CD1c-positive myeloid dendritic cell (primary cell): Measurements from ENCODE around the gene RRP1B.
"Not testable (repeated sequence)": the region's sequence is repeated elsewhere in the genome, so short reads cannot be mapped to it uniquely, and the experiment has no call there.

Experiments used
- DNase-seq: peaks from one replicate; pipeline ENCODE4 v3.0.0-alpha.2; 2016; ENCODE audit errors: extremely low spot score

The RRP1B gene

GRCh38 chr21:43639470-43640353 is 19.6 kb upstream of the RRP1B start:
- DNase-seq: peak; percentile 17

- no peak for DNase-seq
Observed at GRCh38 chr21:43640400-43640799, 19.0 kb upstream of the RRP1B start.

DNA sequence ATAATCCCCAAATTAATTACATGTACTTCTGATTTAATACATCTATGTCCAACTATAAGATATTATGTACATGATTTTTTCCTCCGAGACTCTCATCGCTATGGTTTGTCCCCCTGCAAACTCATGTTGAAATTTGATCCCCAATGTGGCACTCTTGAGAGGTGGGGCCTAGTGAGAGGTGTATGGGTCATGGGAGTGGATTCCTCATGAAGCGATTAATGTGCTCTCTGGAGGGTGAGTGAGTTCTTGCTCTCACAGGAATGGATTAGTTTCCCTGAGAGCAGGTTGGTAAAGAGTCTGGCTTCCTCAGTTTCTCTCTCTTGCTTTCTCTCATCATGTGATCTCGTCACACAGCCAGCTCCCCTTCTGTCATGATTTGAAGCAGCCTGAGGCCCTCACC is 16.2 kb upstream of the RRP1B start:
- DNase-seq: no peak

DNA sequence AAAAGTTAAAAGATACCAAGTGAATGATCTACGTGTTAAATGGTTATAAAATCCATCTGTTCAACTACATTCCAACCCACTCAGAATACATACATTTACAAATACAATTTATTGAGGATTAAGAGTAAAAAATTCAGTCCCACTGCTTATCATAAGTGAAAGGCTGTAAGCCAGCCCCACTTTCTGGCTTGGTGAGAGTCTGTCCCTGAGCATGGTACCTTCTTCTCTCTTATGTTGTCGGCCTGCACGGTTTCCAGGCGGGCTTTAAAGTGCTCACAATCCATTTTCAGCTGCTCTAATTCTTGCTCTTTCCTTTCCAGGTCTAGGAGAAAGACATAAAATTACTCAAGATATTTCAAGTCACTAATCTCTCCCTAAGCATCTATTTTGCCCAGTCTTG is 15.3 kb upstream of the RRP1B start:
- no peak for DNase-seq

GRCh38 chr21:43644609-43645008 is 14.8 kb upstream of the RRP1B start:
- DNase-seq: peak; percentile 41

DNA sequence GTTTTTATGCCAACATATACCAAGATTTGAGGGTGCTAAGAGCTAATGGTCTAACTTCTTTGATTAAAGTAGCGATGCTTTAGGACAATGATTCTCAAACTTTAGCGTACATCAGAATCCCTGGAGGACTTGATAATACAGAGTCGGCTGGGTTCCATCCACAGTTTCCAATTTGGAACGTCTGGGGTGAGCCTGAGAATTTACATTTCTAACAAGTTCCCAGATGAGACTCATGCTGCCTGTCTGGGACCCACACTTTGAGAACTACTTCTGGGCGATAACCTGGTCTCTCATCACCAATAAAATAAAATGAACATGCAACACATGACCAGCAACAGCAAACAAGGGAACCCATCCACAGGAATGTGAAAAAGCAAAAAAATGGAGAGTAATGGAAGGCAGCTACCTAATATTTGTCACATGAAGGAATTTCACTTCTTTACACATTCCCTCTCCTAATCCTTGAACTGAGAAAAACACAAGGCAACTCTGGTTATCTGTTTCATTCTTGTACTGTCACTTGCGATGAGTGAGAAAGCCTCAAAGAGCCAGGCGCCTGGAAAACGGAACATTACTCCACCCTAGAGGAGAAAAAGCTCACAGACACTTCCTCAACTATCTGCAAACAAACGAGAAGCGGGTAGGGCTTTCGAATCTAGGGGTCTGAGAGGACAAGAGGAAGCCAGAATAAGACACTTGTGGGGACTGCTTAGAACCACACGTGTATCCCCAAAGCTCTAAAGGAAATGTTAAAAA is 14.0 kb upstream of the RRP1B start:
- DNase-seq: peak; percentile 92

DNA sequence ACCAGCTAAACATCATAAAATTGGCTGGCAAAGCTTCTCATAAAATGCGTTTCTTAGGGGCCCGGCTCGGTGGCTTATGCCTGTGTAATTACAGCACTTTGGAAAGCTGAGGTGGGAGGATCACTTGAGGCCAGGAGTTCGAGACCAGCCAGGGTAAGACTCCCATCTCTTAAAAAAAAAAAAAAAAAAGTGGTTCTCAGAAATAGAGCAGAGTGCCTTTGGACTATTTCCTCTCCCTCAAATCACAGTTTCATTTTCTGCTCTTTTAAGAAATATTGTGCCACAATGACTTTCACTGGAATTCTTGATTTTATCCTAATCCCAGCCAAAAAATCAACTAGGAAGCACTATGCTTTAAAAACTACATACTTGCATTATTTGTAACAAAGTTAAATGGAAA is 13.4 kb upstream of the RRP1B start:
- no peak for DNase-seq

GRCh38 chr21:43646550-43647260 is 12.7 kb upstream of the RRP1B start:
- DNase-seq: peak; percentile 93

- DNase-seq: no peak
Observed at GRCh38 chr21:43648171-43648570, 11.2 kb upstream of the RRP1B start.

DNA sequence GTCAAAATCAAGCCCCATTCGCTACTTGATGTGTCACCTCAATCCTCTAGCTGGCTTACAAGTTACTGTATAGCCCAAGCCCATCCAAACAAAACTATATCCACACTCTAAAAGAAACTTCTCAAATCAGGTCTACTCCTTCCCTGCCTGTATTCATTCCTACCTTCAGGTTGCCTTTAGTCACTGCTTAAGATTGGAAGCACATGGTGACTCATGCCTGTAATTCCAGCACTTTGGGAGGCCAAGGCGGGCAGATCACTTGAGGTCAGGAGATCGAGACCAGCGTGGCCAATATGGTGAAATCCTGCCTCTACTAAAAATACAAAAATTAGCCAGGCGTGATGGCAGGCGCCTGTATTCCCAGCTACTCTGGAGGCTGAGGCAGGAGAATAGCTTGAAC is 7.4 kb upstream of the RRP1B start:
- not testable (repeated sequence) for DNase-seq

- no peak for DNase-seq
Observed at GRCh38 chr21:43652616-43653015, 6.7 kb upstream of the RRP1B start.

DNA sequence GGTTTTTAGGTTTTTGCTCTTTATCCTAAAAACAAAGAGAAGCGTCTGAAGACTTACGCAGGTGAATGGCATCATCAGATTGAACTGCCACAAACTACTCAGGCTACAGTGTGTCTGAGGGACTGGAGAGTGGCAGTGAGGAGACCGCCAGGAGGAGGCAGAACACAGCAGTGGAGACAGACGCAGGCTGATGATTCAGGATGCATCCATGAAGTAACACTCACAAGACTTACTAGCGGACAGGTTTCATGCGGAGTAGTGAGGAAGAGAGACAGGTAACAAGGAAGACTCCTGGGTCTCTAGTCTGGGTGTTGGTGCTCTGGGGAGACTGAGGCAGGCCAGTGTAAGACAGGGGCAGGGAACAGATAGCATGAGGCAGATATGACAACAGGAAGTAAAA is 5.7 kb upstream of the RRP1B start:
- DNase-seq: no peak

DNA sequence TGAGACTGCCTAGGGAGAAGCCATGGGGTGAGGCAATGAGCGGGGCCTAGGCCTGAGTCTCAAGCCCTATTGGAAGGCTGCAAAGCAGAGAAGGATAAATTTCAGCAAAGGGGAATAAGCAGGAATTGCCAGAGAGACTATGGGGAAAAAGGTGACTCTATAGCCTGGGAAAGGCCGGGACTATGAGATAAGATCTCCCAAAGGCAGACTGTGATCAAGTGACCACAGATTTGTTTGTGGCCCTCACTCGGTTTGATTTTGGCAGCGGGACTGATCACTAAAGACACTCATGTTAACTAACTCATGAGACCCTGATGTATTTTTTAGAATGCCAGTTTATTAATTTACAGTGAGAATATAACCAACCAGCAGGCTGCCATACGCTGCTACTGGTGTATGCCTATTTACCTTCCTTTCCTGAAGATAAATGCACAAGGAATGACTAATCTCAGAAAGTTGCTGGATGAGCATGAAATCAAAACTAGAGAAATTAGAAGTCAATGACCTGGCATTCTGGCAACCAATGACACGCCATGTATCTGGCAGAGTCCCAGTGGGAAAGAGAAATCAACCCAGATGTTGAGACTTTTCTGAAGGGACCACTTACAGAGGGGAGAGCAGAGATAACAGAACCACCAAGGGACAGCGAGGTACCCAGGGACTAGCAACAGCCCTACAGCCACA is 4.4 kb upstream of the RRP1B start:
- DNase-seq: no peak

GRCh38 chr21:43657355-43658087 is 1.8 kb upstream of the RRP1B start:
- DNase-seq: peak; percentile 73

DNA sequence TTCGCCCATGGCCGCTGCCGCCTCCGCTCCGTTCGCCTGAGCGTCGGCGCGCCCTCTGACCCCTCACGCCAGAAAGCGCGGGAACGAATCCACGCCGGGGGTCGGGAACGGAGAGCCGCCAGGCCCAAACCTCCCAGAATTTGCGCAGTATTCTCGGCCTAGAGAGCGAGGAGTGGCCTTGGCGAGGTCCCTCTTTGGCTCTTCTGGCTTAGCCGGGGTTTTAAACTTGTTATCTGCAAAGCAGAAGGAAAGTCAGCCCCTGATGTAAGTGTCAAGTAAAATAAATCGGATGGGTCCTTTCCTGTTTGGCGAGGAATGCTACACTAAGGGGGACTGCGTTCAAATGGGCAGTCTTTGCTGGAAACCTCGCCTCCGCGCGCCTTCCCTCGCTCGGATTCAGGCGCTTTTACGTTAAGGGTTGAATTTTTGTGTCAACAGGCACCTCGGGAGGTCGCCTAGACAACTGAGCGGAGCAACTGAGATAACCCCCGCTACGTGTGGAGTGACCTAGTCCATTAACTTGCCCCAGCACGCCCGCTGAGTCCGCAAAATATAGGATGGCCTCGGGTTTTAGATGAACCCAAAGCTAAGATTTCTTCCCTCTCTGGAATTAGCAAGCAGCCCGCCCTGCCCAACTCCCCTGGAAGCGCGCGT is 1.1 kb upstream of the RRP1B start:
- DNase-seq: no peak

DNA sequence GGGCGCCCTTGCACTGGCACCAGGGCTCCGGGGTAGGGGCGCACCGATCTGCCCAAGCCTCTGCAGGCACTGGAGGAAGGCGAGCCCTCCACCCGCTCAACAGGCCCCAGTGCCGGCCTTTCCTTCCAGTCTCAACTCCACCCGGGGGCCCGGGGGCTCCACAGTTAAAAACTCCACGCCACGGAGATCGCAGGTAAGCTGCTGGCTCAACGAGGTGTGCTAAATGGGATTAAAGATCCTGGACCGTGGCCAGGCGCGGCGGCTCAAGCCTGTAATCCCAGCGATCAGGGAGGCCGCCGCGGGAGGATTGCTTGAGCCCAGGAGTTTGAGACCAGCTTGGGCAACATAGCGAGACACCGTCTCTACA is 608 bp upstream of the RRP1B start:
- no peak for DNase-seq

GRCh38 chr21:43662286-43662685 is 2.9 kb downstream of the RRP1B start:
- no peak for DNase-seq

DNA sequence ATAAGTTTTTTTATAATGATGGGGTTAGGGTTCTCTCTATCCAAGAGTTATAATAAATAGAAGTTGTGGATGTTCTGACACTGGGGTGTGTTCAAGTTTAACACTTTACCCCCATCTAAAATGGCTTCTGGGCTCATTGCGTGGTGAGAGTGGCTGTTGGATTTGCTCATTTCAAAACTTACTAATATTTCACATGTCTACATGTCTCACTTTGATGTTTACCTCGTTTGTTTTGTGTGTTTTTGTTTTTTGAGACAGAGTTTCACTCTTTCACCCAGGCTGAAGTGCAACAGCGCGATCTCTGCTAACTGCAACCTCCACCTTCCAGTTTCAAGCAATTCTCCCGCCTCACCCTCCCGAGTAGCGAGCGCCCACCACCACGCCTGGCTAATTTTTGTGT is 3.7 kb downstream of the RRP1B start:
- DNase-seq: no peak

DNA sequence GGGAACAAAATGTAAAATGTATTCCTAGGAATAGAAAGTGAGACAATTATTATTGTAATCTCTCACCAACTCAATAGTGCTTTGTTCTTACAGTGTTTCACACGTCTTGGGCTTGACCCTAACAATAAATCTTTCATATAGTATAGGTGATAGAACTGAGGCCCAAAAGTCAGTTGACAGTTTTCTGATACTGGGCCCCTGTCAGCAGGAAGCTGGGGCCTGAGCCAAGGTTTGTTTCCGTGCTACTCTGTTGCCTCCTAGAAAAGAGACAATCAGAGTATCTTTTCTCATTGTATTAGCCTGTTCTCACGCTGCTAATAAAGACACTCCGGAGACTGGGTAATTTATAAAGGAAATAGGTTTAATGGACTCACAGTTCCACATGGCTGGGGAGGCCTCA is 5.0 kb downstream of the RRP1B start:
- no peak for DNase-seq

GRCh38 chr21:43665879-43666278 is 6.5 kb downstream of the RRP1B start:
- no peak for DNase-seq
